GM23338 (cell line): ENCODE data around the gene TMED9. TPM values are rescaled to one million over a fixed set of nuclear protein-coding genes. Genes with fewer than 3 reads are reported as not detected.
A peak's percentile ranks its signal among the peaks of the same experiment; 100 is the strongest.

ENCODE experiments used
- ATAC-seq: fragments of 200-7000 bp; cut with Tn5 transposase; 3 replicates; pipeline ENCODE4 v1.9.1; 2020
- DNase-seq: peaks from one replicate; pipeline ENCODE4 v3.0.0-alpha.2; 2015; ENCODE audit warnings: low spot score
- H2AFZ ChIP-seq: fragments of 200-600 bp; sonication (generic); 2 replicates; pipeline ENCODE4 v1.8.0; 2016; ENCODE audit warnings: antibody characterized with exemption, mild to moderate bottlenecking, moderate library complexity
- H3F3A ChIP-seq: fragments of 200-600 bp; sonication (generic); replicated peaks from 2 replicates; pipeline ENCODE4 v1.8.0; 2017; ENCODE audit warnings: antibody characterized with exemption, mixed run types, low read depth
- H3K27ac ChIP-seq: fragments of 200-600 bp; sonication (generic); 2 replicates; pipeline ENCODE4 v1.6.1; 2016; ENCODE audit warnings: low read depth
- H3K27me3 ChIP-seq: fragments of 200-600 bp; sonication (generic); 2 replicates; pipeline ENCODE4 v1.8.0; 2016; ENCODE audit warnings: mild to moderate bottlenecking, mixed run types, moderate library complexity; ENCODE audit not compliant: insufficient read depth
- H3K36me3 ChIP-seq: fragments of 200-600 bp; sonication (generic); 2 replicates; pipeline ENCODE4 v1.8.0; 2016; ENCODE audit warnings: mild to moderate bottlenecking; ENCODE audit not compliant: insufficient read depth
- H3K4me1 ChIP-seq: fragments of 200-600 bp; sonication (generic); 2 replicates; pipeline ENCODE4 v1.8.0; 2016; ENCODE audit warnings: mild to moderate bottlenecking, moderate library complexity; ENCODE audit not compliant: insufficient read depth
- H3K4me2 ChIP-seq: fragments of 200-600 bp; sonication (generic); 2 replicates; pipeline ENCODE4 v1.7.1; 2017; ENCODE audit warnings: mixed run types
- H3K4me3 ChIP-seq: fragments of 200-600 bp; sonication (generic); 2 replicates; pipeline ENCODE4 v1.6.1; 2016; ENCODE audit warnings: mixed run types
- H3K79me2 ChIP-seq: fragments of 200-600 bp; sonication (generic); replicated peaks from 2 replicates; pipeline ENCODE4 v1.8.0; 2017; ENCODE audit warnings: mild to moderate bottlenecking; ENCODE audit not compliant: insufficient read depth
- H3K9me2 ChIP-seq: fragments of 200-600 bp; sonication (generic); 2 replicates; pipeline ENCODE4 v1.8.0; 2017; ENCODE audit not compliant: insufficient read depth
- H4K20me1 ChIP-seq: fragments of 200-600 bp; sonication (generic); replicated peaks from 2 replicates; pipeline ENCODE4 v1.8.0; 2017; ENCODE audit warnings: mild to moderate bottlenecking; ENCODE audit not compliant: insufficient read depth
- H3K27ac Mint-ChIP-seq: 2 replicates; pipeline ENCODE4 v1.8.0; 2020; ENCODE audit warnings: inconsistent platforms, mild to moderate bottlenecking, moderate library complexity, mixed read lengths
- H3K27me3 Mint-ChIP-seq: 3 replicates; pipeline ENCODE4 v1.8.0; 2022; ENCODE audit warnings: low read depth, mild to moderate bottlenecking, moderate library complexity, mixed read lengths, inconsistent platforms; ENCODE audit not compliant: insufficient read depth, poor library complexity
- H3K36me3 Mint-ChIP-seq: 3 replicates; pipeline ENCODE4 v1.8.0; 2021; ENCODE audit warnings: low read depth, mild to moderate bottlenecking, inconsistent platforms, moderate library complexity, mixed read lengths
- H3K4me1 Mint-ChIP-seq: 3 replicates; pipeline ENCODE4 v1.8.0; 2020; ENCODE audit warnings: mild to moderate bottlenecking, inconsistent platforms, mixed read lengths
- H3K4me3 Mint-ChIP-seq: 3 replicates; pipeline ENCODE4 v1.8.0; 2021; ENCODE audit warnings: moderate library complexity, mild to moderate bottlenecking, inconsistent platforms, mixed read lengths
- H3K9me3 Mint-ChIP-seq: 3 replicates; pipeline ENCODE4 v1.8.0; 2020; ENCODE audit warnings: moderate library complexity, mild to moderate bottlenecking, inconsistent platforms, mixed read lengths
- CREB1 ChIP-seq: fragments of 250-450 bp; sonication (Bioruptor Pico); IDR thresholded peaks from 2 replicates; pipeline ENCODE4 v1.5.0; 2020; ENCODE audit warnings: low read depth, mild to moderate bottlenecking, moderate library complexity
- CTCF ChIP-seq, 2 experiments: fragments of 200-600 bp in 1 of 2; sonication (generic) in 1 of 2; conservative IDR thresholded peaks; 2 replicates each; pipeline versions ENCODE4 v1.5.1 to v1.6.1; 2016 to 2017; ENCODE audit warnings: antibody characterized with exemption in 2 of 2, low read depth in 2 of 2, mild to moderate bottlenecking in 2 of 2, moderate library complexity in 1 of 2
- ETS1 ChIP-seq: IDR thresholded peaks from 2 replicates; pipeline ENCODE4 v1.6.1; 2016; ENCODE audit warnings: antibody characterized with exemption
- EZH2 ChIP-seq: fragments of 200-600 bp; sonication (generic); IDR thresholded peaks from one replicate; pipeline ENCODE4 v1.8.0; 2017; ENCODE audit warnings: antibody characterized with exemption, mild to moderate bottlenecking, low read depth; ENCODE audit not compliant: unreplicated experiment
- NANOG ChIP-seq: IDR thresholded peaks from 2 replicates; pipeline ENCODE4 v1.6.1; 2016; ENCODE audit warnings: antibody characterized with exemption, borderline replicate concordance
- POLR2AphosphoS5 ChIP-seq: IDR thresholded peaks from 2 replicates; pipeline ENCODE4 v1.6.1; 2016; ENCODE audit warnings: antibody characterized with exemption, low read depth
- REST ChIP-seq: IDR thresholded peaks from one replicate; pipeline ENCODE4 v1.6.1; 2018; ENCODE audit warnings: antibody characterized with exemption; ENCODE audit not compliant: unreplicated experiment
- STAT1 ChIP-seq: IDR thresholded peaks from one replicate; pipeline ENCODE4 v1.6.1; 2016; ENCODE audit warnings: antibody characterized with exemption; ENCODE audit not compliant: unreplicated experiment
- ZNF114 ChIP-seq: fragments of 250-450 bp; sonication (Bioruptor Pico); IDR thresholded peaks from 2 replicates; pipeline ENCODE4 v1.5.0; 2020; ENCODE audit warnings: mild to moderate bottlenecking, moderate library complexity
- ZNF462 ChIP-seq: fragments of 250-450 bp; sonication (Bioruptor Pico); IDR thresholded peaks from 2 replicates; pipeline ENCODE4 v1.5.0; 2020; ENCODE audit warnings: mild to moderate bottlenecking, moderate library complexity
- polyA plus RNA-seq: library from polyadenylated mRNA; unstranded; fragments of >200 nt; fragmentation: Nextera tagmentation; extraction: Ambion mirVana; gene quantifications from 2 replicates; pipeline ENCODE4 v1.2.1, GENCODE V29; 2016
- total RNA-seq: library from RNA; depleted of rRNA; stranded (reverse); fragments of >200 nt; shearing (Covaris generic); gene quantifications from 2 replicates; pipeline ENCODE4 v1.2.3, GENCODE V29; 2014

The TMED9 gene
- total and polyA plus RNA-seq, 2 experiments from 2014 or later: 77.2 to 130 TPM

- H3K27ac Mint-ChIP-seq: no peak overlapping the region
- Histone ChIP-seq H3K4me1 (peaks cover 4% of the 10 kb centered on the region; the same call in 1 of the 2 replicates), H3F3A (peaks cover 19% of the 10 kb centered on the region; the same call in 1 of the 2 replicates), H3K27me3 (peaks cover 7% of the 10 kb centered on the region; the same call in 1 of the 2 replicates), H3K9me2 (no peaks in the 10 kb centered on the region), H3K36me3 (0 out of 2 replicates have a peak, but pooled peaks cover 2% of the 10 kb centered on the region), H4K20me1 (peaks cover 6% of the 10 kb centered on the region; the same call in 1 of the 2 replicates), H3K79me2 (peaks cover 5% of the 10 kb centered on the region; the same call in 1 of the 2 replicates), H2AFZ (no peak overlapping the region), H3K4me3 (peak overlapping the region; percentile 94), H3K4me2 (peak overlapping the region; percentile 99), H3K27ac (no peak overlapping the region)
- peak overlapping the region; percentile 91 for H3K4me3 Mint-ChIP-seq
- TF ChIP-seq ZNF114 (no peak), POLR2AphosphoS5 (no peak), REST (no peak), ETS1 (no peak), ZNF462 (CRISPR knock-in tag) (no peak), EZH2 (no peak), CREB1 (CRISPR knock-in tag) (no peak), CTCF (conservative IDR thresholded peaks at IDR 0.05; ENCODE audit: low read depth in 2 of 2) (no peak), NANOG (no peak), STAT1 (no peak)
- no peaks in the 10 kb centered on the region; the same call in 2 of the 3 replicates for H3K9me3 Mint-ChIP-seq
- no peak for DNase-seq
- peaks cover 10% of the 10 kb centered on the region; the same call in 2 of the 3 replicates for H3K4me1 Mint-ChIP-seq
- ATAC-seq: no peak
- H3K27me3 Mint-ChIP-seq: peaks cover 14% of the 10 kb centered on the region
- H3K36me3 Mint-ChIP-seq: peaks cover 10% of the 10 kb centered on the region
Observed at GRCh38 chr5:177601126-177601525, 9.1 kb downstream of the TMED9 start.
